ENCODE data around the gene CAMK1D. TPM values are rescaled to one million over a fixed set of nuclear protein-coding genes. Genes with fewer than 3 reads are reported as not detected.
A peak's percentile ranks its signal among the peaks of the same experiment; 100 is the strongest.
"Not testable (repeated sequence)": the region's sequence is repeated elsewhere in the genome, so short reads cannot be mapped to it uniquely, and the experiment has no call there.

CAMK1D gene
- polyA plus RNA-seq, 1 donor = 8.4 TPM

DNA sequence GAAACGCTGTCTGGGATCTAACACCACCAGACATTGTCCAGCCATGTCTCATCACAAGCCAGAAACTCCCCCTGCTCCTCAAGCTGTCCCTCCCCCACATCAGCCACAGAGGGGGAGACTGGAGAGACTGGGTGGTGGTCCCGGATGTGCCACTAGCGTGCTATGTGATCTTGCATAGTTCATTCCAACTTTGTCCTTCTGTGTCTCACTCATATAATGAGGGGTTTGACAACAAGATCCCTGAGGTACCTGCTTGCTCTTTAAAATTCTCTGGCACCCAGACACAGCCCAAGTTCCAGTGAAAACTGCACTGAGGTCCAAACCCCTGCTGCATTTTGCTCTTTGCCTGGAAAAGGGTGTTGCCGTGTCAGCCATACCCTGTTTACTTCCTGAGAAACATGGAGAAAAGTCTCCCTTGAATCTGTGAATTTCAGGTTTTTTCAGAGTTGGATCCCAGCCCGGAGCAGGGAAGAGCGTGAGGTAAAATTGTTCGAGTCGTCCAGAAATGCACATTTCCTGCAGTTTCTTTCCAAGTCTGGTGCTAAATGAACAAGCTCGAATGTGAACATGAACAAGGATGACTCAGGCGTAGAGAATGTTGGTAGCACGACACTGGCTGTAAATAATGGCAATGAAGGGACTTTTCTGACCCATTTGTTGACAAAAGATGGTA, 495.6 kb downstream of the CAMK1D start:
- peaks cover 2% of the 10 kb centered on the region for H3K27me3 ChIP-seq (ENCODE audit: control insufficient read depth, insufficient read depth, low read length)
- peaks cover 2% of the 10 kb centered on the region for H3K4me1 ChIP-seq (ENCODE audit: control insufficient read depth, insufficient read depth, low read length)
- WGBS (ENCODE audit: insufficient coverage, low lambda C conversion rate) = 7% methylated on average over 3 of the region's 11 CpGs
- no peak overlapping the region for H3K4me3 ChIP-seq (ENCODE audit: low read length)
- H3K36me3 ChIP-seq (ENCODE audit: control insufficient read depth, insufficient read depth, low read length) = no peaks in the 10 kb centered on the region
- no peaks in the 10 kb centered on the region for H3K9me3 ChIP-seq (ENCODE audit: control insufficient read depth, low read depth, low read length)
- peak overlapping the region; percentile 73 for H3K27ac ChIP-seq (ENCODE audit: low read length)
- DNase-seq = peak; percentile 28 to 63

- no peak overlapping the region for H3K27ac ChIP-seq (ENCODE audit: low read length)
- no peaks in the 10 kb centered on the region for H3K4me1 ChIP-seq (ENCODE audit: control insufficient read depth, insufficient read depth, low read length)
- no CpG with 5 or more reads among the region's 1 CpG for WGBS (ENCODE audit: insufficient coverage, low lambda C conversion rate)
- no peak overlapping the region for H3K4me3 ChIP-seq (ENCODE audit: low read length)
- DNase-seq = no peak
- H3K27me3 ChIP-seq (ENCODE audit: control insufficient read depth, insufficient read depth, low read length) = peaks cover 2% of the 10 kb centered on the region
- no peaks in the 10 kb centered on the region for H3K9me3 ChIP-seq (ENCODE audit: control insufficient read depth, low read depth, low read length)
- no peaks in the 10 kb centered on the region for H3K36me3 ChIP-seq (ENCODE audit: control insufficient read depth, insufficient read depth, low read length)
These were observed 497.4 kb downstream of the CAMK1D start for GRCh38 chr10:12846718-12847117.

DNA sequence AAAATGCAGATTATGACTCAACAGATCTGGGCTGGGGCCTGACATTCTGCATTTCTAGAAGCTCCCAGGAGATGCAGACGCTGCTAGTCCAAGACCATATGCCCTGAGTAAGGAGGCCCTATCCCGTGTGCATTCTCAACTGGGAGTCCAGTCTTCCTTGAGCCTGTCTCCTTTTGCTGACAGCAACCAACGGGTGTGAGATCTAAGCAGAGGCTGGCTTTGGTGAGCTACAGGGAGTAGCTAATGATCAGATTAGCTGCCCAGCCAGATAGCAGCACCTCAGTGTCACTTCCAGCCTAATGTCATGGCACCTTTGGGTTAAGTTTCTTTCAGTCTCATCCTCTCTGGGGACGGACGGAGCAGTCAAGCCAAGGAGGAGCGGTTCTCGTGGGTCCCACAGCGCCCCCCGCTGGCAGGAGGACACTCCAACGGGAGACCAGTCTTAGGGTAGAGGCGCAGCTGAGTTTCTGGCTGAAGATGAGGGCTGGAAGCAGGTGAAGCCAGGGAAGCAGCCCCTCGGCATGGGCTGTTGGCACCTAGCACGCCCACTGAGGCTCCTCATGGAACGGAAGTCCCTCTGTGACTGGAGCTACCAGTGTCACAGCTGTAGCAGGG, 498.1 kb downstream of the CAMK1D start:
- no peak overlapping the region for H3K27ac ChIP-seq (ENCODE audit: low read length)
- no peaks in the 10 kb centered on the region for H3K36me3 ChIP-seq (ENCODE audit: control insufficient read depth, insufficient read depth, low read length)
- peaks cover 2% of the 10 kb centered on the region for H3K27me3 ChIP-seq (ENCODE audit: control insufficient read depth, insufficient read depth, low read length)
- no peaks in the 10 kb centered on the region for H3K9me3 ChIP-seq (ENCODE audit: control insufficient read depth, low read depth, low read length)
- no peak for DNase-seq
- no CpG with 5 or more reads among the region's 14 CpGs for WGBS (ENCODE audit: insufficient coverage, low lambda C conversion rate)
- H3K4me3 ChIP-seq (ENCODE audit: low read length) = no peak overlapping the region
- H3K4me1 ChIP-seq (ENCODE audit: control insufficient read depth, insufficient read depth, low read length) = no peaks in the 10 kb centered on the region

DNA sequence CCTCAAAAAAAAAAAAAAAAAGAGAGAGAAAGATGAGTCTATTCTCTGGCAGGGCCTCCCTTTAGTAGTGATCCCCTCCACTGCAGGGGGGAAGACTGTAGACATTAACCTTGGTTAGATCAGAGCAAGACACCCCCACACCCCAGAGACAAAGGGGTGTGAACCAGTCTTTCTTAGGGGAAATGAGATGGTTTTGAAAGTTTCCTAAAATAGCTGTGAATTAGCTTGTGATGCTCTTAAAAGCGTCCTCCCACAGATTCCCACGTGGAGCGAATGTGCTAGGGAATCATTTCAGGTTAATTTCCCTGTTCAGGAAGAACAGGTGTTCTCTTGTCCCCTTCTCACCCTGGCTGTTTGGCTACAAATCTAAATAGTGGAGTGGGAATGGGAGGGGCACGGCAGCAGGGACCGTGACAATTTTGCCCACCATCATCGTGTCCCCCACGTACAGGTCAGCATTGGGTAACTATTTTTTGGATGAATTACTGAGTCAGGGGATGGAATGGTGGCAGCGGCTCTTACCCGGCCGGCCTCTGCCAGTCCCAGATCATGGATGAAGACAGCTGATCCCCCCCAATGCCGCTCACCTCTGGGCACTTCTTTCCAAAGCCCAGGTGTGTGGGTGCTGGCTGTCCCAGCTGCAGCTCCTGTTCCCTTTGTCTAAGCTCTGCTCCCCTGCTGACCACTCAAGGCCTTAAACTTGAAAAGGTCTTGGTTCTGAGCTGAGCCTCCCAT, 499.3 kb downstream of the CAMK1D start:
- DNase-seq = no peak
- H3K27ac ChIP-seq (ENCODE audit: low read length) = no peak overlapping the region
- no CpG with 5 or more reads among the region's 11 CpGs for WGBS (ENCODE audit: insufficient coverage, low lambda C conversion rate)

DNA sequence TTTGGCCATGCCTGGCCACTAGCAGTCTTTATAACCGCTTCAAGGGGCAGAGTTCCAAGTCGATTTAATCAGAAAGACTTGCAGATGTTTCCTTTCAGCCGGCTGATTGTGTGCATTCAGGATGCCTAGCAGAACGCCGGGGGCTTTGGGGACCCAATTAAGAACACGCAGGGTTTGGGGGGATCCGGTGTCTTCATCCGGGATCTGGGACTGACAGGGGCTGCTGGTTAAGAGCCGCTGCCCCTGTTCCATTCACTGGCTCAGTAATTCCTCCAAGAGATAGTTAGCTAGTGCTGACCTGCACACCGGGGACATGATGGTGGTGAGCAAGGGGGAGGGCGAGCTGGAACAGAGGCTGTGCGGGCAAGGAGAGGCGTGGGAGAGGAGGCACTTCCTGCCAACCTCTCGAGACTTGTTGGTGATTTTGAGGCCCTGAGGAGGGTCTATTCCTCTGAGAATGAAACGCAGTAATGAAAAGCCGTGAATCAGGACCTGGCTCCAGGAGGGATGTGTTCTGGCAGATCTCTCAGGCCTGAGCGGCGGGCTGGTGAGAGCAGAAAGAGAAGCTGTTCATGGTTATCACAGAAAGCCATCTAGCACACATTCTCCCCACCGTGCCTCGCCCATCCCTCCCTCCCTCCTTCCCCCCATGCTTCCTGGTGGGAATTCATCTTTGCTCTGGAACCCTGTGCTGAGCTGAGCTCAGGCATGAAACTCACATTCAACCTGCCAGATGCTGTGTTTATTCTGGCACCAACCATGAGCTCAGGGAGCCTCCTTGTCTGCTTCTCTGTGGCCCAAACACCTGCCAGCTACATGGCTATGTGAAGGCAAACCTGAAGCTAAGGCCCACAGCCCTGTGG, 500.2 kb downstream of the CAMK1D start:
- H3K36me3 ChIP-seq (ENCODE audit: control insufficient read depth, insufficient read depth, low read length) = no peaks in the 10 kb centered on the region
- no peak overlapping the region for H3K27ac ChIP-seq (ENCODE audit: low read length)
- DNase-seq = no peak
- H3K27me3 ChIP-seq (ENCODE audit: control insufficient read depth, insufficient read depth, low read length) = peaks cover 2% of the 10 kb centered on the region
- no peaks in the 10 kb centered on the region for H3K4me1 ChIP-seq (ENCODE audit: control insufficient read depth, insufficient read depth, low read length)
- no peaks in the 10 kb centered on the region for H3K9me3 ChIP-seq (ENCODE audit: control insufficient read depth, low read depth, low read length)
- H3K4me3 ChIP-seq (ENCODE audit: low read length) = no peak overlapping the region
- no CpG with 5 or more reads among the region's 20 CpGs for WGBS (ENCODE audit: insufficient coverage, low lambda C conversion rate)

More for the DNA sequence above, 499.3 kb downstream of the CAMK1D start:
- Histone ChIP-seq H3K27me3 (ENCODE audit: control insufficient read depth, insufficient read depth, low read length) (peaks cover 2% of the 10 kb centered on the region), H3K9me3 (ENCODE audit: control insufficient read depth, low read depth, low read length) (no peaks in the 10 kb centered on the region), H3K4me1 (ENCODE audit: control insufficient read depth, insufficient read depth, low read length) (no peaks in the 10 kb centered on the region), H3K36me3 (ENCODE audit: control insufficient read depth, insufficient read depth, low read length) (no peaks in the 10 kb centered on the region), H3K4me3 (ENCODE audit: low read length) (no peak overlapping the region)

GRCh38 chr10:12852687-12853086, 503.3 kb downstream of the CAMK1D start:
- Histone ChIP-seq H3K9me3 (ENCODE audit: control insufficient read depth, low read depth, low read length) (no peaks in the 10 kb centered on the region), H3K27ac (ENCODE audit: low read length) (no peak overlapping the region), H3K4me3 (ENCODE audit: low read length) (no peak overlapping the region), H3K4me1 (ENCODE audit: control insufficient read depth, insufficient read depth, low read length) (no peaks in the 10 kb centered on the region), H3K27me3 (ENCODE audit: control insufficient read depth, insufficient read depth, low read length) (peaks cover 2% of the 10 kb centered on the region), H3K36me3 (ENCODE audit: control insufficient read depth, insufficient read depth, low read length) (no peaks in the 10 kb centered on the region)
- DNase-seq = no peak
- WGBS (ENCODE audit: insufficient coverage, low lambda C conversion rate) = no CpG with 5 or more reads among the region's 2 CpGs

DNA sequence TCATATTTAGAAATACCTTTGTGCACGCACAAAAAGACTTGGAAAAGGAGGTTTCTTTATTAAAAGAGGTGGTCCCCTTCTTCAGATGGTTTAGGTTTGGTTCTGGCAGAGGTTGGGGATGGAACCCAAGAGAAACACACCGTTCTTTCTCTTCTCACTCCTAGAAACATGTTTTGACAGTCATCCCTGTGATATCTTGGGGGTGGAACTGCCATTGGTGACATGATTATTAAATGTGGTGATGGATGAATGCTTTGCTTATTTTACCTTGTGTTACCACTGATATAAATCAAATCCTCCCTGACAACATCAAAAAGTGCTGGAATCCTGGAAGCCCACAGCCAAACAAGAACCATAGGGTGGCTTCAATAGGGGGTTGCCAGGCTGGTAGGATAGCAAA, 505.6 kb downstream of the CAMK1D start:
- Histone ChIP-seq H3K4me3 (ENCODE audit: low read length) (no peak overlapping the region), H3K36me3 (ENCODE audit: control insufficient read depth, insufficient read depth, low read length) (no peaks in the 10 kb centered on the region), H3K4me1 (ENCODE audit: control insufficient read depth, insufficient read depth, low read length) (no peaks in the 10 kb centered on the region), H3K27me3 (ENCODE audit: control insufficient read depth, insufficient read depth, low read length) (no peaks in the 10 kb centered on the region), H3K27ac (ENCODE audit: low read length) (no peak overlapping the region), H3K9me3 (ENCODE audit: control insufficient read depth, low read depth, low read length) (no peaks in the 10 kb centered on the region)
- WGBS (ENCODE audit: insufficient coverage, low lambda C conversion rate) = no CpG with 5 or more reads among the region's 2 CpGs
- DNase-seq = no peak

DNA sequence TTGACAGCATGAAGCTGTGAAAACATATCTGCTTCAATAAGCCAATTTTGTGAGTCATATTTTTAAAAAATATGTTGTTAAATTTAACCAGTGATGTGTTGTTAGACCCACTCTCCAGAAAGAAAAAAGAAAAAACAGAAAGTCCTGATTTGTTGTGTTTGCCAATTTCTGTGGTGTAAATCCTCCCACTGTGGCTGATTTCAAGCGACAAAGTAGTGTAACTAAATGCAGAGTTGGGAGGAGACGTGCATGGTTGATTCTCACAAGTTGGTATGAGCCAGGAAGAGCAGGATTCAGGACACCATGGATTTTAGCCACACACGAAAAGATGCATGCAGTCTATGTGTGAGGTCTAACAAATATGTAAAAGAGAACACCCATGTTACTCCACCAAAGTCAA, 513.1 kb downstream of the CAMK1D start:
- 100% methylated on average over 1 of the region's 3 CpGs for WGBS (ENCODE audit: insufficient coverage, low lambda C conversion rate)
- no peak overlapping the region for H3K4me3 ChIP-seq (ENCODE audit: low read length)
- DNase-seq = no peak
- H3K27me3 ChIP-seq (ENCODE audit: control insufficient read depth, insufficient read depth, low read length) = no peaks in the 10 kb centered on the region
- no peak overlapping the region for H3K27ac ChIP-seq (ENCODE audit: low read length)
- no peaks in the 10 kb centered on the region for H3K4me1 ChIP-seq (ENCODE audit: control insufficient read depth, insufficient read depth, low read length)
- no peaks in the 10 kb centered on the region for H3K9me3 ChIP-seq (ENCODE audit: control insufficient read depth, low read depth, low read length)
- H3K36me3 ChIP-seq (ENCODE audit: control insufficient read depth, insufficient read depth, low read length) = no peaks in the 10 kb centered on the region

DNA sequence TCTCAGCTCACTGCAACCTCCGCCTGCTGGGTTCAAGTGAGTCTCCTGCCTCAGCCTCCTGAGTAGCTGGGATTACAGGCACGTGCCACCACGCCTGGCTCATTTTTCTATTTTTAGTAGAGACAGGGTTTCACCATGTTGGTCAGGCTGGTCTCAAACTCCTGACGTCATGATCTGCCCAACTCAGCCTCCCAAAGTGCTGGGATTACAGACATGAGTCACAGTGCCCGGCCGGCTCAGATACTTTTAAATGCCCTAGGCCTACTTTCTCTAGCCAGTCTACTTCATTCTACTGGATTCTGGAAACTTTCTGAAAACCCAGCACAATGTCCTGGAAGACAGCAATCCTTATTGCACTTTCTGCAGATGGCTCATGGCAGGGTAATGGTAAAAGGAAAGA, 516.2 kb downstream of the CAMK1D start:
- H3K27me3 ChIP-seq (ENCODE audit: control insufficient read depth, insufficient read depth, low read length); H3K36me3 ChIP-seq (ENCODE audit: control insufficient read depth, insufficient read depth, low read length); H3K4me3 ChIP-seq (ENCODE audit: low read length); H3K9me3 ChIP-seq (ENCODE audit: control insufficient read depth, low read depth, low read length); H3K4me1 ChIP-seq (ENCODE audit: control insufficient read depth, insufficient read depth, low read length); DNase-seq; H3K27ac ChIP-seq (ENCODE audit: low read length): not testable (repeated sequence)
- 87% methylated on average over 3 of the region's 6 CpGs for WGBS (ENCODE audit: insufficient coverage, low lambda C conversion rate)

DNA sequence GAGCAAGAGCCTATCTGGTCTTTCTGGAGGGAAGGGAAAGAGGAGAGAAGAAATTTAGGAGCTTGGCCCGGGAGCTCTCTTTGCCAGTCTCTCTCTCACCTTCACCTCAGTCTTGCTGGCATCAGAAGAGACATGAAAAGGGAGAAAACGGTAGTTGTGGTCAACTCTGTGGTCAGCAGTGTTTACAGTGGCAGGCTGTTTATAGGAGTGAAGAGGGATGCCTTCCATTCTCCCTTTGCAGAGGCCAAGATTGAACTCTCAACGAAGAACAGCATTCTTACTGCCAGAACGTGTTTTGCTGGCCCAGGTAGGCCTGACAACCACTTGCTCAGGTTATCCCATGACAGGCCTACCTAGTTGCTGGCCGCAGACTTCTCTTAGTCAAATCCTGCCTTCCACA, 518.9 kb downstream of the CAMK1D start:
- 100% methylated on average over 1 of the region's 5 CpGs for WGBS (ENCODE audit: insufficient coverage, low lambda C conversion rate)
- H3K27me3 ChIP-seq (ENCODE audit: control insufficient read depth, insufficient read depth, low read length) = no peaks in the 10 kb centered on the region
- no peaks in the 10 kb centered on the region for H3K4me1 ChIP-seq (ENCODE audit: control insufficient read depth, insufficient read depth, low read length)
- no peaks in the 10 kb centered on the region for H3K36me3 ChIP-seq (ENCODE audit: control insufficient read depth, insufficient read depth, low read length)
- no peak overlapping the region for H3K4me3 ChIP-seq (ENCODE audit: low read length)
- H3K9me3 ChIP-seq (ENCODE audit: control insufficient read depth, low read depth, low read length) = no peaks in the 10 kb centered on the region
- no peak overlapping the region for H3K27ac ChIP-seq (ENCODE audit: low read length)
- DNase-seq = no peak

All from large intestine (tissue), 3 donors.